ENCODE measurements around the gene LRP8.

The LRP8 gene

DNA sequence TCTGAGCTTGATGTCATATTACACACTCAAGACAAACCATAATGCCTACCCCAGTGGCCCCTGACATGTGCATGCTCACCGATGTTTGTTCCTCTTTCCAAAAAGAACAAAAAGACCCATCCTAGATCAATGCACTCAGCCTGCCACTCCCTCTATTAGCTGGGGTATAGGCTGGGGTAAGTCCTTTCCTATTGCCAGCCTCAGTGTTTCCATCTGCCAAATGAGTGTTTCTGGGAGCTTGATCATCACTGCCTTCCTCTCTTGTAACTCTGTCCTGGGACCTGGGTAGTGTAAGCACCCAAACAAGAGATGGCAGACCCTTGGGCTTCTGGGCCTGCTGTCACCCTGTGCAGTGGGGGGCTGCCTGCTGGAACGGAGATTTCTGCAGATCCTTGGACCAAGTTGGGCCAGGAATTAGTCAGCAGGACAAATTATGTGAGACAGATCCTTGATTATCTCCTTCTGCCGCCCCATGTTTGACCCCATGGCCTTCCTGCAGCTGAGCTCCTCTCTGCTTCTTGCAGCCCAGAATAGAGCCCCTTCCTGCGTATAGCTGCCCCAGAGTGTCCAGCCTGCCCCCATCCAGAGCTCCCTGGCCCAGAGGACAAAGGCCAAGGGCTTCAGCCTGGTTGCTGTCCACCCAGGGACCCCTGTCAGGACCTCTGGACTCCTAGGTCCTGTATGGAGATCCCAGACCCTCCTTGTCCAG is 31.5 kb upstream of the LRP8 start:
- DNase-seq: no peak

DNA sequence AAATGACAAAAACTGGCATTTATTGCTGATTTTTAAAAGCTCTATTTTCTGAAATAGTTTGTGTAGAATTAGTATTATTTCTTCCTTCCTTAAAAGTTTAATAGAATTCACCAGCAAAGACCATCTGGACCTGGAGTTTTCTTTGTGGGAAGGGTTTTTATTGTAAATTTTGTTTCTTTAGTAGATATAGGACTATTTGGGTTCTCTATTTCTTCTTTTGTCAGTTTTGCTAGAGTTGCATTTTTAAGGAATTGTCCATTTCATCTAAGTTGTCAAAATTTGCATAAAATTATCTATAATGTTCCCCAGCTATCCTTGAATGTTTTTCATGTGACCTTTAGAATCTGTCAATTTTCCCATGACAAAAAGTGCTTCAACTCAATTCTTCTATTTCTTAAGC is 28.8 kb upstream of the LRP8 start:
- no peak for DNase-seq

DNA sequence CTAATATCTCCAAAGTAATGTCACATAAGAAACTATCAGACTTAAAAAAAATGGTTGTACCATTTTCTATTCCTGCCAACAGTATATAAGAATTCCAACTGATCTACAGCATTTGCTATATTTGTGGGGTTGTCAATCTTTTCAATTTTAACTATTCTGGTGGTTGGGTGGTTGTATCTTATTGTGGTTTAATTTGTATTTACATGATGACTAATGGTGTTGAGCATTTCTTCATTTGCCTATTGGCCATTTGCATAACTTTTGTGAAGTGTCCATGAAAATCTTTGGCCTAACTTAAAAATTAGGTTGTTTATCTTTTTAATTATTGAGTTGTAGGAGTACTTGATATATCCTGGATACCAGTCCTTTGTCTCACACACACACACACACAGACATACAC is 26.2 kb upstream of the LRP8 start:
- no peak for DNase-seq

DNA sequence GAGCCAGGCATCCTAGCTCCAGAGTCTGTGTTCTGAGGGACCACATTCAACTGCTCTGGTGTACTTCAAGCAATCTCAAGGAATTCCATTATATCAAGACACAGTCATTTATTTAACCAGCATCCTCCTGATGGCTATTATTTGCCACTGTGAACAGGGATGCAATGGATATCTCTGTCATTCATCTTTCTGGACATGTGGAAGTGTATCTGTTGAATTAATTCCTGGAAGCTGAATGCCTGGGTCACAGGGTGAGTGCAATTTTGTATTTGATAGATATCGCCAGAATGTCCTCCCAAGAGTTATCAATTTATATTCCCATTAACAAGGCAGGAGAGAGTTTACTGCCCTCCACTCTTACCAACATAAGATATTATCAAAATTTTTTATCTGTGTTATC is 24.7 kb upstream of the LRP8 start:
- no peak for DNase-seq

DNA sequence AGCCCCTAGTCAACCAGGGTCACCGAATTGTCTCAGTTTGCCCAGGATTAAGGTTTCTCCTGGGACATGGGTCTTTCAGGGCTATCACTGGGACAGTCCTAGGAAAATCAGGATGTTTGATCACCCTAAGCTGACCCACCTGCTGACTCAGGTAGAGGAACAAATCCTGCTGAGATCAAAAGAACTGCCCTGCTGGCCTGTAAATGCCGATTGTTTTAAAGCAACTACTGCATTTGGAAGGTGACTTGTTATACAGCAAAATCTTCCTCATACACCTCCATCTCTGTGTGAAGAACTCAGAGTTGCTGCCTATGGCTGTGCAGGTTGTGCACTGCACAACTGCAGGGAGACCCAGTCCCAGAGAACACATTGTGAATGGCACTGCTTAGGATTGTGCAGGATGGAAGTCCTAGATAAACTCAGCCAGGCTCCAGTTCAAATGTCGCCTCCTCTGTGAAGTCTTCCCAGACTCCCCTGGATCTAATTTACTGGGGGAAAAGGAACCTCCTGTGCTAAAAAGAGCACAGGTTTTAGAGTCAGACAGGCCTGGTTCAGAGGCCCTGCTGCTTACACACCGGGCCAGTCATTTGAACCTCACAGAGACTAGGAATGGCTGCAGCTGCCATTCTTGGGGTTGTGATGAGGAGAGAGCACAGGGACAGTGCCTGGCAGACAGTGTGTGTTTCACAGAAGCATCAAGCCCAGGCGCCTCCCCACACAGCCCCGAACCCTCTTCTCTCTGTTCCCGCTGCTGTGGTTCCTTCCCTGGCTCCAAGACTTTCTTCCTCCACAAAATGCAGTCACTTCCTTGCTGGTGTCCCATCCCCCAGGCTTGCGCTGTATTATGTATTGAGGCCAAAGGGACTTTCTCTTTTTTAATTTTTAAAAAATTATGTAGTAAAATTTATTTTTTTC is 23.2 kb upstream of the LRP8 start:
- DNase-seq: no peak

DNA sequence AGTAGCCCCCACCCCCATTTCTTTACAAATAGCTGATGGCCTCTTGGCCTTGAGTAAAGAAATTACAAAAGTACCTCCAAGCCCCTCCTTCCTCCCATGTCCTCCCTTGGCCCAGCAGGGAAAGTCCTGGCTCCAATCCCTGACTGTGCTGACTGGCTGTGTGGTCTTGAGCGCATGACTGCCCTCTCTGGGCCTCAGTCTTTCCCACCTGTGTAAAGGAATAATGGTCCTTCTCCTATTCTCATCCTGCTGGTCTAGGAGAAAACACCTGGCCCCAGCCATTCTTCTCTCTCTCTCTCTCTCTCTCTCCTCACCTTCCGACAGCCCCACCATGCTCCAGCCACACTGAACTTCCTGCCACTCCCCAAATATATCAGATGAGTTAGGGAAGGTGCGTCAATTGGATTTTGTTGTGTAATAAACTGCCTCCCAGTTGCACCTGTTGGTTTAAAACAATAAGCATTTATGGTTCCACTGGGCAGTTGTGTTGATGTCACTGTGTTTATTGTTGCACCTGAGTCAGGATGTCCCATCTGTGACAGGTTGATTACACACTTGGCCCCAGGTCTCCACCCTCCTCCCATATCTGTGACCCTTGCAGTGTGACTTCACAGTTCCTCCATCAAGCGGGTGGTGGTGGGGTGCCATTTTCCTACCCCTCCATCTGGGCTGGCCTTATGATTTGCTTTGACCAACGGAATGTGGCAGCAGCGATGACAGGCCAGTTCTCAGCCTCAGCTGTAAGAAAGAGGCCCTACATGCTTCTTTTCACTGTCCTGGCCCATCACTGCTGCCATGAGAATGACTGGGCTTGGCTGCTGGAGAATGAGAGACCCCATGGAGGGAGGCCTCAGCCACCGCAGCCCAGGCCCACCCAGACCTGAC is 22.3 kb upstream of the LRP8 start:
- no peak for DNase-seq

DNA sequence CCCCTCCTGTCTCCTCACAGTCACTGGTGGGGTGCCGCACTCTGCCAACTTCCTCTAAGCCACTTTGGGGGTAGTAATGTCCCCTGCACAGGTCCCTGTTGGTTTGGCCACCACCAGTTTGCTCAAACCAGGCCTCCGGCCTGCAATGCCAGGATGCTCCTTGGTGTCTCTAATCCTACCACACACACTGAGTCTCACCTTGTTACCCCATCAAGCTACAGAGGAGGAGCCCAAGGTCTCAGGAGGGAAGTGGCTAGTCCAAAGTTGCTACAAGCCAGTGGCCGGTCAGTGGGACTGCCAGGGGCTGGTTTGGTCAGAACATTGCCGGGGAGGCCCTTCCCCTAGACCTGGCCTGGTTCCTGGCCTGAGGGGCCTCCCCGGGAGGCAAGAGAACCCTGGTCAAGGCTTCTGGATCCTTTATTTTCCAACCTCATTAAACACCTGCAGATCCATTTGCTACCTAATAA is 21.5 kb upstream of the LRP8 start:
- no peak for DNase-seq

DNA sequence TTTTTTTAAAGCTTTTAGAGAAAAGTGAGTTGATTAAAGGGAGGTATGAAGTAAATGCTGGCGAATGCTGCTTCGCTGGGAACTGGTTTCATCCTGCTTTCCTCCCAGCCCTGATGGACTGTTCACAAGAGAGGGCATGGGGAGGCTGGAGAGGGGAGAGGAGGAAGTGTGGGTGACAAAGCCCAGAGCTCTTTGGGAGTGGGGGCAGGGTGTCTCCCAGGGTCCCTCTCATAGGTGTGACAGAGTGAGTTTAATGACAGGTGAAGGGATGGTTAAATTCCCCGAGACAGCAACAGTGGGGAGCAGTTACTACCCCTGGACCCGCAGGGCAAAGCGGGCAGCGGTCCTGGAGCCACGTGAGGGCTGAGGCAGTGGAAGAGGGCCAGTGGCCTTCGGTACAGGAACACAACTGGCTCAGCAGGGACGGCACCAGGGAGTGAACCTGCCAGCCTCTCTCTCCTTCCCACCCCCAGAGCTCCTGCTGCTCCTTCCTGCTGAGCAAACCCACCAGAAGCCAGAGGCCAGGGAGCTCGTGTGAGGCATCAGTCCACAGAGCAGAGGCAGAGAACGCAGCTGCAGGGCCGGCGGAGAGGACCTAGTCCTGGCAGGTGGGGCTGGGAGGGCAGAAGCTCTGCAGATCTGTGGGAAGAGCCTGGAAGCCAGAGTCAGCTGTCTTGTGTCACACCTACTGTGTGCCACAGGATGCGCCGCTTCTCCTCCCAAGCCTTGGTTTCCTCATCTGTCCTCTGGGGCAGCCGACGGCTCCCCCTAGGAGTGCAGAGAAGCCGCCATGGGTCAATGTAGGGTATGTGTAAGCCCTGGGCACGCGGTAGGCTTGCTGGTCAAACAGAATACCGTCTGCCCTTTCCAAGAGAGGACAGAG is 20.9 kb upstream of the LRP8 start:
- DNase-seq: no peak

DNA sequence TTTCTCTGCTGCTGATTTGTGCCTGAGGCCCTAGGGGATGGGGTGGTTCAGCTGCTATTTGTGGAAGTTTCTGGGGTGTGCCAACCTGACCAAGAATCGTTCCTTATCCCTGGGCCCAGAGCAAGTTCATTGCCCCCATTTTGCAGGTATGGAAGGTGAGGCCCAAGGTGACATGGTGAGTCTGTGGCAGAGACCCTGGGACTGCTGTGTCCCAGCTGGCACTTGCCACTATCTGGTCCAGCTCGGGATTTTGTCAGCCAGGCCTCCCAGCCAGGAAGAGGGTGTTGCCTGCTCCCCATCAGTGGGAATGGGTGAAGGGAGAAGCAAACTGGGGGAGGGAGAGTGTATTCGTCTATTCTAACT is 18.9 kb upstream of the LRP8 start:
- no peak for DNase-seq

DNA sequence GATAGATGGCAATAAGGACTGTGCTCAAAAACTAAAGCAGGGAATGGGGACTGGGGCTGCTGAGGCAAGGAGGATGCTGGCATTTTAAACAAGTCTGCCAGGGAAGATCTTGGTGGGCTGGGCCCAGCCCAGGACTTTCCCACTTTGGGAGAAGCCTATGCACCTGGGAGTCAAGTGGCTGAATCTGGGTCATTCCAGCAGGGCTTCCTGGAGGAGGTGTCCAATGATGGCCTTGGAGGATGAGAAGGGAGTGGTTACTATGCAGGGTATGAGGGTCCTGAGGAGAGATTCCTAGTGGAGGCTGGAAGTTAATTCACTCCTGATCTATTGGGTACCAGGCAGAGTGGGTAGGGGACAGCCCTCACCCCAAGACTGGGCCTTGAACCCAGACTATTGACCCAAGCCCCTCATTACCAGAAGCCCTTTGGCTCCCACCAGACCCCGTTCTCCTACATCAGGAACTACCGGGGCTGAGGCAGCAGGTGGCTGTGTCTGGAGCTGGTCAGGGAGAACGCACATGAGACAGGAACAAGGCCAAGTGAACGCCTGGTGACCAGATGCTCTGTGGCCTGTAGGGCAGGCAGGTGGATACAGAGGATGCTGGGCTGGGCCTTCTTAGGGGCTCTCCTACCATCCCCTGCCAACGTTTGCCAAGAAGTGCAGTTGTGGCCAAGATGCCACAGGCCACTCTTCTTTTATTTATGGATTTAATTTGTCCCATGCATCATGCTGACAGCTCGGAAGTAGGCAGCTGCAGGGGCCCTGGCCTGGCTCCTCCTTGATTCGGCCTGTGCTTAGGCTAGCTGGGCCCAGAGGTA is 18.3 kb upstream of the LRP8 start:
- no peak for DNase-seq

DNA sequence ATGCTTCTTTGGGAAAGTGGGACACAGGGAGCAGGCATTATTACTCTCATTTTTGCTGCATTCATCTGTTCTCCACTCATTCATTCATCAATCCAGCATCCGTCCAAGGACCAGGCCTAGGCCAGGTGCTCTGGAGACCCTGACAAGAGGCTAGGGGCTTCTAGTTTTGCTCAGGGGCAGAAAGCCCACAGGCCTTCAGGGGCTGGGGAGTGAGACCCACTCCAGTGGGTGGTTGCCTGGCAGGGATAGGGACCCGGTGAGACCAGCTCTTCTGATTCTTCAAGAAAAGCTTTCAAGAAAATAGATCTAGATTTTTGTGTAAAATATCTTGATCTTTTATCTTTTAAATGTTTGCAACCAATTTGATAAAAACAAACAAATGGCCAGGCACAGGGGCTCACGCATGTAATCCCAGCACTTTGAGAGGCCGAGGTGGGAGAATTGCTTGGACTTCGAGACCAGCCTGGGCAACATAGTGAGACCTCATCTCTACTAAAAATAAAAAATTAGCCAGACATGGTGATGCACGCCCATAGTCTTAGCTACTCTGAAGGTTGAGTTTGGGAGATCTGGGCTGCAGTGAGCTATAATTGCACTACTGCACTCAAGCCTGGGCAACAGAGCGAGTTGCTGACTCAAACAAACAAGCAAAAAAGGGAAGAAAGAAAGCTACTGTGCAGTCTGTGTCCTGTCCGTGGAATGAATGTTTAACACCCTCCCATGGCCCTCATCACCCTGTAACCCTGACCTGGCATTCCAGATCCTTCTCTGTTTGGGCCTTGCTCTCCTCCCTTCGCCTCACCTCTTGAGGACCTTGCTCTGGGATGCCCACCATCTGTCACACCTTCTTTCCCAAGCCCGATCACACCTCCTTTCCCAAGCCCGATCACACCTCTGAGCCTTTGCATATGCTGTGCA is 17.3 kb upstream of the LRP8 start:
- no peak for DNase-seq

DNA sequence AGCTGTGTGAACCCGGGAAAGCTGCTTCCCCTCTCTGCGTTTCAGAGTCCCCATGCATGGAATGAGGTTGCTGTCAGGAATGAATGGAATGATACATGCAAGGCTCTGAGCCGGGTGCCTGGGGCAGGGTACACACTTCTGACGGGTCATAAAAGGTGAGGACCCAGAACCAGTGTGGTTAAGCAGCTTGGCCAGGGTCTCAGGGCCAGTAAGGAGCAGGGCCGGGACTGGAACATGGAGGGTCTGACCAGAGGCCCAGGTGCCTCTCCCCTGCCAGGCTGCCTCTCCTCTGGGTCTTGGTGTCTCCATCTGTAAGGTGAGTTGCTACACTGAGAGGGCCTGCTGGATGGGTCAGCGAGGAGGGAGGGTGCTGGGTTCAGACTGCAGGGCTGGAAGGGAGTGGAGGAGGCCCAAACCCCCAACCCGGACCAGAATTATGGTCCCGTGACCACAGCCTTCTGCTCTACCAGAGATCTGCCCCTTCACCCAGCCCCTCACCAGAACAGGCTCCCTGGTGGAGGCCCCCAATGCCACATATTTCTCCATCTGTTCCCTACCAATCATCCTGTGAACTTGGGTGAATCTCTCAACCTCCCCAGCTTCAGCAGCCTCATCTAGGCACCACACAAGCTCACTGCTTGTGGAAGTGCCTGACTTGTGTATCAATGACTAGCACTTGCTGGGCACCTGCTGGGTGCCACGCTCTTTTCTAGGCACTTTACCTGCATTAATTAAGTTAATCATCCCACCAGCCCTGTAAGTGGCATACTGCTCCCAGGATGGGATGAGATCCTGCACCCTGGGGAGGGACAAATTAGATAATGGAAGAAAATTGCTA is 16.2 kb upstream of the LRP8 start:
- no peak for DNase-seq

DNA sequence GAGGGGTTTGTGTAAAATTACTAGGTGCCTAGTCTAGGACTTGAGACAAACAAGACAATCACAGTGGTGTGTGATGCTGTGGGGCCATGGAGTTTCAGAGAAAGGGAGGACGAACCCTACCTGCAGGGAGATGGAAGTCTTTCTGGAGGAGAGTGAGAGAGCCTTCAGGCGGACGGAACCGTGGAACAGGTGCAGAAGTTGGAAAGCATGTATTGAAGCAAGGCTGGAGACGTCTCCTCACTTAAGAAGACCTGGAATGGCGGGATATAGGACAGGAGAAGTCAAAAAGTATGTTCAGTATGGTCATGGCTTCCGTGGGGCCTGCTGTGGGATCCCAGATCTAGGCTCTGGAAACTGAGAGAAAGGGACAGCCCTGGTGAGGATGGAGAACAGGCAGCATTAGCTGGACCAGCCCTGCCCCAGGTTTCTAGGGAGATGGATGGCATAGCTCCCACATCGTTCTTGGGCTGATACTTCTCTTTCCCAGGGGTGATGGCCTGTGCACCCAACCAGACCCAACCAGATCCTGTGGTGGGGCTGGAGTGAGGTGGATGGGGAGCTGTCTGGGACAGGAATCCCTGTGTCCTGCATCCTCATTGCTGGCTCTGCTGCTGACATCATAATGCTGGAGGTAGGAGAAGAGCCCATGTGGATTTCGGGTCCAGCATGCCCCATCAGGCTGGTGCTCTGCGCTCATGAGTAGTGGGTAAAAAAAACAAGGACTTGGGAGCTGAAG is 15.0 kb upstream of the LRP8 start:
- no peak for DNase-seq

DNA sequence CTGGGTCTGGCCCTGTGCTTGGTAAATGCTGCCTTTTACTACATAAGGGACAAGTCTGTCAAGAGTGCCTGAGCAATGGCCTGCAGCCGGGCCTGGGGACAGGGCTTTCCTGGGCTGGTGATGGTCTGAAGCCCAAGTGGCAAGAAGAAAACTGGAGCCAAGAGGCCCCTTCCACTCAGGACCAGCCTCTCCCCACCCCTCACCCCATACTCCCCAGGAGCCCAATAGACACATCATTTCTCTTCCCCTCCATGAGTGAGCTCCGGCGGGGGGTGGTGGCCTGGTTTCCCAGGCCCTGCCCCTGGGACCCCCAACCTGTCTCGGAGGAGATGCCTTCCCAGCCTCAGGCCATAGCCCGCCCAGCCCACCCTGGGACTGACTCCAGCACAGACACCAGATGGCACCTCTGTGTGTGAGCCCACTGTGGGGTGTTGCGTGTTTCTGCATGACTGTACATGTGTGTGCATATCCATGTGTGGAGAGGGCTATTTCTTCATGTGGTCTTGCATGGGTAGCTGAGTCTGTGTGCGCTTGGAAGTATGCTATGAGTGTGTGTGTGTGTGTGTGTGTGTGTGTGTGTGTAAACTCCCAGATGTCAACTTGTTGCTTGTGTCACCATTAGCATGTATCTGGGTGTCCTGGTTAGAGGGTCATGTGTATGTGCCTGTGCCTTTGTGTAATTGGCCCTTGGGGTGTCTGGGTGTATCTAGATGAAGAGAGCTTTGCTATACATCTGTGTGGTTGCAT is 14.3 kb upstream of the LRP8 start:
- DNase-seq: no peak

DNA sequence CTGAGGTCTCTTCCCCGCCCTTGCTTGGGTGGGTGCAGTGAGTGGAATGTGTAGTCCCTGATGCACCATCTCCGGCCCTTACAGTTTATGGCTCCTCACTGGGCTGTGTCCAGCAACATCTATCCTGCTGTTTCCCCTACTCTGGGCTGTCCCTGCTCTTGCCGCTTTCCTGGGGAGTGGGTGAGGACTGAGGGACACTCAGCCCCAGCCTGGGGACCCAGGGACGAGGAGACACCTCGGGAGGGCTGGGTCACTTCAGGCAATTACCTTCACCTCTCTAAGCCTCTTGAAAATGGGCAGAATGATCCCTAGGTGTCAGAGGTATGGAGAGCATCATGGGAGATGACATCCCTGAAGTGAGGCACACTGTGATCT is 13.6 kb upstream of the LRP8 start:
- no peak for DNase-seq

DNA sequence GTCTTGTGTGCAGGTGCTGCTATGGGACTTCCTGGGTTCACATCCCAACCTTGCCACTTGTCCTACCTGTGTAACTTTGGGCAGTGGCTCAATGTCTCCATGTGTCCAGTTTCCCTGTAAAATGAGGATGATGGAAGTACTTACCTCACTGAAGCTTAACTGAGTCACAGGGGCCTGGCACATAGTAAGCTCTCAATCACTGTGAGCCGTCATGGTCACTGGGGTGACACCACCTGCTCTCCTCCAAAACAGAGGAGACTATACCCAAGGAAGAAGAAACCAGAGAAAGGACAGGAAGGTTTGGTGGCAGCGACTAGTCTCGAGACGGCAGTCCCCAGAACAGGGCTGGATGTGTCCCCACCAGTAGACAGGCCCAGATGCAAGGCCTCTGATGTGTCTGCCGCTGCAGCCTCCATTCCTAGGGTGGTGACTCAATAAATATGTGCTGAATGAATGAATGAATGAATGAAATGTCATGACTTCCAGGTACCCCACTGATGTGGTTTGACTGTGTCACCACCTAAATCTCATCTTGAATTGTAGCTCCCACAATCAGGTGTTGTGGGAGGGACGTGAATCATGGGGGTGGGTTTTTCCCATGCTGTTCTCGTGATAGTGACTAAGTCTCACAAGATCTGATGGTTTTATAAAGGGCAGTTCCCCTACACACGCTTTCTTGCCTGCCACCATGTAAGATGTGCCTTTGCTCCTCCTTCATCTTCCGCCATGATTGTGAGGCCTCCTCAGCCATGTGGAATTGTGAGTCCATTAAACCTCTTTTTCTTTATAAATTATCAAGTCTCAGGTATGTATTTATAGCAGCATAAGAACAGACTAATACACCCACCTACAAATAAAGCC is 13.0 kb upstream of the LRP8 start:
- no peak for DNase-seq

Data from AML-193 (cell line).